OCI-LY1 (cell line): Measurements from ENCODE around the gene PTPRD.

Experiments used
- H2AFZ ChIP-seq: fragments of 200-600 bp; sonication (generic), shearing (Covaris generic); 2 replicates; pipeline ENCODE4 v1.6.0; 2014; ENCODE audit warnings: antibody characterized with exemption, mild to moderate bottlenecking, low read length
- H3F3A ChIP-seq: fragments of 200-600 bp; sonication (generic), shearing (Covaris generic); 2 replicates; pipeline ENCODE4 v1.6.0; 2014; ENCODE audit warnings: mild to moderate bottlenecking, antibody characterized with exemption, low read length, moderate library complexity; ENCODE audit not compliant: insufficient read depth
- H3K27ac ChIP-seq: fragments of 200-600 bp; sonication (generic); 2 replicates; pipeline ENCODE4 v1.5.1; 2014; ENCODE audit warnings: low read length, mixed run types, mild to moderate bottlenecking, low read depth; ENCODE audit not compliant: poor library complexity, severe bottlenecking
- H3K27me3 ChIP-seq: fragments of 200-600 bp; sonication (generic); 2 replicates; pipeline ENCODE4 v1.6.0; 2014; ENCODE audit warnings: antibody characterized with exemption, mild to moderate bottlenecking, low read length, moderate library complexity; ENCODE audit not compliant: insufficient read depth
- H3K36me3 ChIP-seq: fragments of 200-600 bp; sonication (generic); 2 replicates; pipeline ENCODE4 v1.6.1; 2014; ENCODE audit warnings: mild to moderate bottlenecking, antibody characterized with exemption, low read length, moderate library complexity, mixed read lengths; ENCODE audit not compliant: insufficient read depth
- H3K4me1 ChIP-seq: fragments of 200-600 bp; sonication (generic); 2 replicates; pipeline ENCODE4 v1.5.1; 2014; ENCODE audit warnings: mild to moderate bottlenecking, low read length, moderate library complexity; ENCODE audit not compliant: insufficient read depth, severe bottlenecking
- H3K4me2 ChIP-seq: fragments of 200-600 bp; sonication (generic), shearing (Covaris generic); 2 replicates; pipeline ENCODE4 v1.6.1; 2014; ENCODE audit warnings: low read length
- H3K4me3 ChIP-seq: fragments of 200-600 bp; sonication (generic); 2 replicates; pipeline ENCODE4 v1.5.1; 2014; ENCODE audit warnings: low read length, low read depth, mild to moderate bottlenecking, mixed read lengths; ENCODE audit not compliant: poor library complexity, severe bottlenecking
- H3K79me2 ChIP-seq: fragments of 200-600 bp; shearing (Covaris generic); 2 replicates; pipeline ENCODE4 v1.6.1; 2016; ENCODE audit warnings: mixed run types, low read length, mixed read lengths; ENCODE audit not compliant: insufficient read depth
- H3K9ac ChIP-seq: fragments of 200-600 bp; sonication (generic), shearing (Covaris generic); 2 replicates; pipeline ENCODE4 v1.6.1; 2014; ENCODE audit warnings: mild to moderate bottlenecking, low read length, mixed read lengths
- H3K9me2 ChIP-seq: fragments of 200-600 bp; sonication (generic), shearing (Covaris generic); 2 replicates; pipeline ENCODE4 v1.6.1; 2014; ENCODE audit warnings: low read depth, mild to moderate bottlenecking, low read length, mixed read lengths
- H3K9me3 ChIP-seq: fragments of 200-600 bp; shearing (Covaris generic); 2 replicates; pipeline ENCODE4 v1.6.1; 2014; ENCODE audit warnings: low read length, mixed read lengths
- H4K20me1 ChIP-seq: fragments of 200-600 bp; sonication (generic), shearing (Covaris generic); 2 replicates; pipeline ENCODE4 v1.6.0; 2016; ENCODE audit warnings: mild to moderate bottlenecking, low read length; ENCODE audit not compliant: insufficient read depth
- CTCF ChIP-seq: fragments of 200-600 bp; sonication (generic), shearing (Covaris generic); IDR thresholded peaks from 2 replicates; pipeline ENCODE4 v1.5.1; 2017; ENCODE audit warnings: mild to moderate bottlenecking, antibody characterized with exemption, low read length, moderate library complexity, mixed read lengths
- EZH2 ChIP-seq: fragments of 200-600 bp; sonication (generic), shearing (Covaris generic); IDR thresholded peaks from 2 replicates; pipeline ENCODE4 v1.8.0; 2017; ENCODE audit warnings: borderline replicate concordance, mixed run types, mild to moderate bottlenecking, antibody characterized with exemption, low read length, moderate library complexity, mixed read lengths

Gene PTPRD

GRCh38 chr9:8876303-8876702 lies 1736.5 kb downstream of the PTPRD start:
- no peaks in the 10 kb centered on the region for H4K20me1 ChIP-seq
- H3K79me2 ChIP-seq, result no peaks in the 10 kb centered on the region
- H3F3A ChIP-seq, result no peaks in the 10 kb centered on the region
- no peaks in the 10 kb centered on the region for H3K9me2 ChIP-seq
- H3K36me3 ChIP-seq, result no peaks in the 10 kb centered on the region
- no peaks in the 10 kb centered on the region for H3K4me1 ChIP-seq
- no peak overlapping the region for H3K9ac ChIP-seq
- H3K27ac ChIP-seq, result no peak overlapping the region
- H3K27me3 ChIP-seq, result no peaks in the 10 kb centered on the region
- no peak for TF ChIP-seq CTCF
- no peak for TF ChIP-seq EZH2
- no peak overlapping the region for H3K4me2 ChIP-seq
- no peaks in the 10 kb centered on the region for H3K9me3 ChIP-seq
- H2AFZ ChIP-seq, result no peak overlapping the region
- H3K4me3 ChIP-seq, result no peak overlapping the region

GRCh38 chr9:8874482-8874881 lies 1738.3 kb downstream of the PTPRD start:
- Histone ChIP-seq H3K4me1 (no peaks in the 10 kb centered on the region), H2AFZ (no peak overlapping the region), H3K9ac (no peak overlapping the region), H3F3A (no peaks in the 10 kb centered on the region), H3K9me3 (no peaks in the 10 kb centered on the region), H3K27me3 (no peaks in the 10 kb centered on the region), H4K20me1 (no peaks in the 10 kb centered on the region), H3K36me3 (no peaks in the 10 kb centered on the region), H3K4me2 (no peak overlapping the region), H3K4me3 (no peak overlapping the region), H3K27ac (no peak overlapping the region), H3K9me2 (no peaks in the 10 kb centered on the region), H3K79me2 (no peaks in the 10 kb centered on the region)
- TF ChIP-seq EZH2, result no peak
- TF ChIP-seq CTCF, result no peak

- Histone ChIP-seq H2AFZ (no peak overlapping the region), H3K27ac (no peak overlapping the region), H4K20me1 (no peaks in the 10 kb centered on the region), H3K79me2 (no peaks in the 10 kb centered on the region), H3K4me3 (no peak overlapping the region), H3K9me3 (no peaks in the 10 kb centered on the region), H3K9ac (no peak overlapping the region), H3K27me3 (no peaks in the 10 kb centered on the region), H3K36me3 (no peaks in the 10 kb centered on the region), H3K9me2 (no peaks in the 10 kb centered on the region), H3F3A (no peaks in the 10 kb centered on the region), H3K4me2 (no peak overlapping the region), H3K4me1 (no peaks in the 10 kb centered on the region)
- no peak for TF ChIP-seq EZH2
- no peak for TF ChIP-seq CTCF
These were observed 1740.0 kb downstream of the PTPRD start for GRCh38 chr9:8872802-8873201.
